ENCODE data around the gene KCNS1. TPM values are rescaled to one million over a fixed set of nuclear protein-coding genes. Genes with fewer than 3 reads are reported as not detected.
"Not testable (repeated sequence)": the region's sequence is repeated elsewhere in the genome, so short reads cannot be mapped to it uniquely, and the experiment has no call there.

The KCNS1 gene
- total RNA-seq, 4 donors from 2014 or later: 0.20 to 0.78 TPM; not detected in 2

- Histone ChIP-seq H3K36me3 (no peaks in the 10 kb centered on the region), H3K27me3 (no peaks in the 10 kb centered on the region), H3K4me1 (no peaks in the 10 kb centered on the region), H3K27ac (no peak overlapping the region), H3K4me3 (replicated peaks in 1 of 3) (no peak overlapping the region), H3K9me3 (no peaks in the 10 kb centered on the region)
- intact Hi-C loops (cut with DNase I): no loop called here
- TF ChIP-seq CTCF (IDR thresholded peaks at IDR 0.05) (no peak), POLR2A (IDR thresholded peaks at IDR 0.05) (no peak)
- DNase-seq: no peak
- WGBS, 2 donors: 91% methylated on average over 7 of the region's 7 CpGs
Observed at GRCh38 chr20:45066372-45066771, 34.6 kb downstream of the KCNS1 start.

- Histone ChIP-seq H3K4me3 (replicated peaks in 1 of 3) (no peak overlapping the region), H3K27me3 (no peaks in the 10 kb centered on the region), H3K9me3 (no peaks in the 10 kb centered on the region), H3K36me3 (no peaks in the 10 kb centered on the region), H3K27ac (no peak overlapping the region), H3K4me1 (no peaks in the 10 kb centered on the region)
- TF ChIP-seq CTCF (IDR thresholded peaks at IDR 0.05) (no peak), POLR2A (IDR thresholded peaks at IDR 0.05) (no peak)
- intact Hi-C loops (cut with DNase I): no loop called here
- DNase-seq: no peak
Observed at GRCh38 chr20:45064812-45065211, 36.1 kb downstream of the KCNS1 start.

GRCh38 chr20:45063107-45063506 is 37.8 kb downstream of the KCNS1 start:
- H3K27me3 ChIP-seq; H3K36me3 ChIP-seq; intact Hi-C loops (cut with DNase I); H3K27ac ChIP-seq; H3K4me1 ChIP-seq; DNase-seq; H3K4me3 ChIP-seq (replicated peaks in 1 of 3); H3K9me3 ChIP-seq: not testable (repeated sequence)
- WGBS, 2 donors: 90 to 97% methylated on average over 2 of the region's 2 CpGs

DNA sequence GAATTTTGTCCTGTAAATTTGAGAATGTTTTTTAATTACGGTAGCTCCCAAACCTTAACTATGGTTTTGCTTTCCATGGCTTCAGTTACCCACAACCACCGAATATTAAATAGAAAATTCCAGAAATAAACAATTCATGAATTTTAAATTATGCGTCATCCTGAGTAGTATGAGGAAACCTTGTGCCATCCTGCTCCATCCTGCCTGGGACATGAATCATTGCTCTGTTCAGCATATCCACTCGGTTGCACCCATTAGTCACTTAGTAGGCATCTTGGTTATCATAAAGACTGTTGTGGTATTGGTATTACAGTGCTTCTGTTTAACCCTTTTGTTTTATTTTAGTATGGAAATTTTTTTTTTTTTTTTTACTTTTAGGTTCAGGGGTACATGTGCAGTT is 39.7 kb downstream of the KCNS1 start:
- Histone ChIP-seq H3K9me3 (no peaks in the 10 kb centered on the region), H3K27ac (no peak overlapping the region), H3K4me3 (replicated peaks in 1 of 3) (no peak overlapping the region), H3K4me1 (no peaks in the 10 kb centered on the region), H3K27me3 (no peaks in the 10 kb centered on the region), H3K36me3 (peaks cover 0 to 8% of the 10 kb centered on the region in 2 donors)
- TF ChIP-seq CTCF (IDR thresholded peaks at IDR 0.05) (no peak), POLR2A (IDR thresholded peaks at IDR 0.05) (no peak)
- whole genome bisulfite sequencing, 2 donors: 90 to 91% methylated on average over 4 of the region's 4 CpGs
- intact Hi-C loops (cut with DNase I): no loop called here
- DNase-seq: no peak

GRCh38 chr20:45060294-45060693 is 40.6 kb downstream of the KCNS1 start:
- TF ChIP-seq POLR2A (IDR thresholded peaks at IDR 0.05) (no peak), CTCF (IDR thresholded peaks at IDR 0.05) (no peak)

More at GRCh38 chr20:45060294-45060693, 40.6 kb downstream of the KCNS1 start:
- H3K4me1 ChIP-seq: no peaks in the 10 kb centered on the region
- no peaks in the 10 kb centered on the region for H3K9me3 ChIP-seq
- WGBS, 2 donors: 85 to 89% methylated on average over 4 of the region's 4 CpGs
- H3K36me3 ChIP-seq: peaks cover 0 to 8% of the 10 kb centered on the region in 2 donors
- no peak for DNase-seq
- H3K27ac ChIP-seq: no peak overlapping the region
- no peaks in the 10 kb centered on the region for H3K27me3 ChIP-seq
- H3K4me3 ChIP-seq (replicated peaks in 1 of 3): no peak overlapping the region
- intact Hi-C loops (cut with DNase I): no loop called here
